MCF 10A (cell line): ENCODE results near the gene ERG. TPM values are rescaled to one million over a fixed set of nuclear protein-coding genes. Genes with fewer than 3 reads are reported as not detected.

ENCODE experiments used
- BruUV-seq: library from RNA; stranded (reverse); fragments of 400-500 nt; replicated peaks from 2 replicates; lab custom pipeline; 2021; lab: Mats Ljungman, UMichigan
- CTCF ChIA-PET: fragments of 300-600 bp; sonication (Branson Sonifier 250); formaldehyde crosslinking; extraction: SDS; loops from one replicate; lab custom pipeline; 2021; ENCODE audit warnings: antibody characterized with exemption, inconsistent platforms; lab: Yijun Ruan, JAX
- POLR2A ChIA-PET: fragments of 300-600, 350-650 bp; sonication (Branson Sonifier 250); formaldehyde crosslinking; extraction: SDS; loops from one replicate; lab custom pipeline; 2020; ENCODE audit warnings: antibody characterized with exemption, inconsistent platforms; lab: Yijun Ruan, JAX
- DNase-seq: peaks from one replicate; pipeline ENCODE4 v3.0.0-alpha.2; 2018; ENCODE audit not compliant: unreplicated experiment
- H3K27ac Mint-ChIP-seq: one replicate; pipeline ENCODE4 v1.8.0; 2022; ENCODE audit warnings: mild to moderate bottlenecking, low read depth, mixed read lengths; ENCODE audit not compliant: unreplicated experiment
- H3K27me3 Mint-ChIP-seq: one replicate; pipeline ENCODE4 v1.8.0; 2022; ENCODE audit warnings: mixed read lengths; ENCODE audit not compliant: insufficient read depth, unreplicated experiment
- H3K36me3 Mint-ChIP-seq: one replicate; pipeline ENCODE4 v1.8.0; 2022; ENCODE audit warnings: mild to moderate bottlenecking, moderate library complexity, mixed read lengths; ENCODE audit not compliant: insufficient read depth, unreplicated experiment
- H3K4me1 Mint-ChIP-seq: one replicate; pipeline ENCODE4 v1.8.0; 2022; ENCODE audit warnings: mixed read lengths; ENCODE audit not compliant: insufficient read depth, unreplicated experiment
- H3K4me3 Mint-ChIP-seq: one replicate; pipeline ENCODE4 v1.8.0; 2022; ENCODE audit warnings: mild to moderate bottlenecking, moderate library complexity, mixed read lengths; ENCODE audit not compliant: unreplicated experiment
- H3K9me3 Mint-ChIP-seq: one replicate; pipeline ENCODE4 v1.8.0; 2022; ENCODE audit warnings: mixed read lengths; ENCODE audit not compliant: unreplicated experiment
- intact Hi-C: fragments of 100-400 bp; cut with micrococcal nuclease; formaldehyde crosslinking; loops from 2 replicates; pipeline ENCODE4 v1.14.1; 2022
- total RNA-seq: library from RNA; stranded (reverse); gene quantifications from 2 replicates; pipeline ENCODE4 v1.2.3, GENCODE V29; 2022
- TF ChIP-seq, protein P1 (sequence below): fragments of 200-600 bp; IDR thresholded peaks from one replicate; pipeline ENCODE4 v1.8.0; 2022; ENCODE audit warnings: antibody characterized with exemption, mild to moderate bottlenecking; ENCODE audit not compliant: unreplicated experiment

Gene ERG
- total RNA-seq, 1 experiment from 2014 or later, result not detected

DNA sequence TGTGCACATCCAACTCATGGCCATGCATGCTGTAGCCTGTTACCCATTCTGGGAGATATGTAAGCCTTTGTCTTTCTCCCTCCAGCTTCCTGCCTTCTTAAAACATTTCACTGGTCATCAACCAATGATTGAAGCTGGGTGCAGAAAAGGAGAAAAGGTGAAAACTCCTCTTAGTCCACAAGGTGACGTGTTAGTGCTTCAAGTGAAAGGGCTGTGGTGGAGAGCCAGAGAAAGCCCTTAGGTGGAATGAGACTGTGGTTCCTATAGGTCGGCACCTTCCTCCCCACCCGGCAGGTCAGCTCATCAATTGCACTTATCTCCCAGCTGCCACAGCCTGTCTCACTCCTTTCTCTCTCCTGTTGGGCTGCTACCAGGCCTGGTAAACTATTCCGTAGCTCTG is 30.4 kb downstream of the ERG start:
- Mint-ChIP-seq H3K4me1 (peaks cover 19% of the 10 kb centered on the region), H3K4me3 (no peak overlapping the region), H3K27ac (no peak overlapping the region), H3K9me3 (no peaks in the 10 kb centered on the region), H3K36me3 (peaks cover 7% of the 10 kb centered on the region), H3K27me3 (no peaks in the 10 kb centered on the region)
- DNase-seq, result no peak
- TF ChIP-seq, protein P1, sequence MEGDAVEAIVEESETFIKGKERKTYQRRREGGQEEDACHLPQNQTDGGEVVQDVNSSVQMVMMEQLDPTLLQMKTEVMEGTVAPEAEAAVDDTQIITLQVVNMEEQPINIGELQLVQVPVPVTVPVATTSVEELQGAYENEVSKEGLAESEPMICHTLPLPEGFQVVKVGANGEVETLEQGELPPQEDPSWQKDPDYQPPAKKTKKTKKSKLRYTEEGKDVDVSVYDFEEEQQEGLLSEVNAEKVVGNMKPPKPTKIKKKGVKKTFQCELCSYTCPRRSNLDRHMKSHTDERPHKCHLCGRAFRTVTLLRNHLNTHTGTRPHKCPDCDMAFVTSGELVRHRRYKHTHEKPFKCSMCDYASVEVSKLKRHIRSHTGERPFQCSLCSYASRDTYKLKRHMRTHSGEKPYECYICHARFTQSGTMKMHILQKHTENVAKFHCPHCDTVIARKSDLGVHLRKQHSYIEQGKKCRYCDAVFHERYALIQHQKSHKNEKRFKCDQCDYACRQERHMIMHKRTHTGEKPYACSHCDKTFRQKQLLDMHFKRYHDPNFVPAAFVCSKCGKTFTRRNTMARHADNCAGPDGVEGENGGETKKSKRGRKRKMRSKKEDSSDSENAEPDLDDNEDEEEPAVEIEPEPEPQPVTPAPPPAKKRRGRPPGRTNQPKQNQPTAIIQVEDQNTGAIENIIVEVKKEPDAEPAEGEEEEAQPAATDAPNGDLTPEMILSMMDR, result no peak
- ChIA-PET POLR2A (interaction anchor here (0.7 to 1.5 kb wide), 2 partner anchors 9 to 34 kb away, joined by 3 read pairs; no protein-coding TSS in a partner anchor), CTCF (no interaction called here)
- intact Hi-C loops, result no loop called here
- no TSS peak for BruUV-seq

DNA sequence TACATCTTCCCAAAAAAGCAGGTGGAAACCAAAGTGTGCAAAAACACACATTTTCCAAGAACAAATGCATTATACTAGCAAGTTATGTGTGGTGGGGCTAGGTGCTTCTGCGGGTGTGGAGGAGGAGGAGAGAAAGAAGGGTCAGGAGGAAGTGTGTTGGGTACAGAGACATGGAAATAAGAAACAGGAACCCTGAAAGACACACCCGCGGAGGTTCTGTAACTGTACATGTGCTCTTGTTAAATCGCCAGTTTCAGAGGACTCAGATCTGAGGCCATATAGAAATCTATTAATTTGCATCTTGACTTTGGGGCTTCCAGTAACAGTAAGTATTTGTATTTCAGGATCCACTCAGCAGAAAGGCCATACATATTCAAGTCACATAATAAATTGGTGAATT is 30.9 kb downstream of the ERG start:
- intact Hi-C loops, result no loop called here
- Mint-ChIP-seq H3K9me3 (no peaks in the 10 kb centered on the region), H3K27me3 (no peaks in the 10 kb centered on the region), H3K36me3 (peaks cover 7% of the 10 kb centered on the region), H3K4me1 (peaks cover 19% of the 10 kb centered on the region), H3K27ac (no peak overlapping the region), H3K4me3 (no peak overlapping the region)
- CTCF ChIA-PET, result no interaction called here
- no TSS peak for BruUV-seq
- TF ChIP-seq, protein P1, result no peak
- DNase-seq, result no peak
- POLR2A ChIA-PET, result interaction anchor here (1.5 kb wide), 1 partner anchor 9 kb away, joined by 3 read pairs; no protein-coding TSS in a partner anchor

DNA sequence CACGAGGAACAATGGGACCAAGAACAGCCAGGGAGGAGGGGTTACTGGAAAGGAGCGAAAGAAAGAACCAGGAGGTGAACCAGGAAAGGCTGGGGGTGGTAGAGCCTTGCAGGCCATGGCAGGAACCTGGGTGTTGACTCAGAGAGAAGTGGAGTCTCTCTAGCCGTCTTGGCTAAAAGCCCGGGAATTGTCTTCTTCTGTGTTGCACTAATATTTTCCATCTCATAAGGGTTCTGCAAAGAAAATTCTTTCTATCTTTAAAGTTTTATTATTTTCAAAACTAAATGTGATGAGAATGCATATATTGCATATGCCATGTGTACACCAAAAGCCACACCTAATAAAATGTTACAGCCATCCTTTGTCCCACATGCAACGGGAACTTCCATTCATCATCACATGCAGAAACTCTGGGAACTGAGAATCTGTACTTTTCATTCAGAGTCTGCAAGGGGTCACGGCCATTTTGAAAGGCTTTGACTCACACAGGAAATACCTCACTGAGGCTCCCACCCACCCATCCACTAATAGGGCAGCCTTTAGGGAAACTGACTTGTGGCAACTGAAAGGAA is 38.0 kb downstream of the ERG start:
- H3K27ac Mint-ChIP-seq, result peak overlapping the region; percentile 25
- intact Hi-C loops, result no loop called here
- peak overlapping the region; percentile 41 for H3K4me3 Mint-ChIP-seq
- ChIA-PET POLR2A (interaction anchor here (0.9 to 4.5 kb wide), 2 partner anchors 10 to 157 kb away, joined by 3 to 27 read pairs; no protein-coding TSS in a partner anchor), CTCF (interaction anchor here (0.6 to 1.5 kb wide), 5 partner anchors 45 to 489 kb away, joined by 3 to 5 read pairs (median 4); no protein-coding TSS in a partner anchor)
- peak; percentile 98 for DNase-seq
- H3K36me3 Mint-ChIP-seq, result peaks cover 4% of the 10 kb centered on the region
- BruUV-seq, result no TSS peak
- TF ChIP-seq, protein P1, result no peak
- H3K27me3 Mint-ChIP-seq, result no peaks in the 10 kb centered on the region
- H3K9me3 Mint-ChIP-seq, result no peaks in the 10 kb centered on the region
- H3K4me1 Mint-ChIP-seq, result peaks cover 28% of the 10 kb centered on the region

DNA sequence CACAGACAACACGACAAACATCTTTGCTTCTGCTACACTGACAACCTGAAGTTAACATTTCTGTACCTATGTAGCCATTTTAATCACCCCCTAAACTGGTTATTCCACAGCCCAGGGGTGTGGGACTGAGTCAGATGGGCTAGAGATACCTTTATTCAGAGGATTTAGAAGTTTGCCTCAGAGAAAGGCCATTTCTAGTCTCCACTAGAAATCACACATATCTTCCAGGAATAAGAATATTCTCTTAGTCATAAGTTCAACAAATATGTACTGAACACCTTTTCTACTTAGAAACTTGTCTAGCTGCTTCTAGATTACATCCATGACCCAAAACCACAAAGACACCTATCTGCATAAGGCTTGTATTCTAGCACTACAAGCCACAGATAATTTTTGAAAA is 38.8 kb downstream of the ERG start:
- TF ChIP-seq, protein P1, result no peak
- intact Hi-C loops, result no loop called here
- H3K27ac Mint-ChIP-seq, result peak overlapping the region; percentile 25
- no peak for DNase-seq
- no TSS peak for BruUV-seq
- POLR2A ChIA-PET, result interaction anchor here (0.9 to 4.5 kb wide), 4 partner anchors 11 to 156 kb away, joined by 3 to 27 read pairs (median 4); no protein-coding TSS in a partner anchor
- H3K4me3 Mint-ChIP-seq, result peak overlapping the region; percentile 41
- peaks cover 28% of the 10 kb centered on the region for H3K4me1 Mint-ChIP-seq
- no peaks in the 10 kb centered on the region for H3K27me3 Mint-ChIP-seq
- H3K9me3 Mint-ChIP-seq, result no peaks in the 10 kb centered on the region
- CTCF ChIA-PET, result interaction anchor here (0.6 to 1.0 kb wide), 2 partner anchors 46 to 196 kb away, joined by 4 to 5 read pairs; no protein-coding TSS in a partner anchor
- H3K36me3 Mint-ChIP-seq, result no peaks in the 10 kb centered on the region
